ENCODE results near the gene INSR.
A peak's percentile ranks its signal among the peaks of the same experiment; 100 is the strongest.

The INSR gene

DNA sequence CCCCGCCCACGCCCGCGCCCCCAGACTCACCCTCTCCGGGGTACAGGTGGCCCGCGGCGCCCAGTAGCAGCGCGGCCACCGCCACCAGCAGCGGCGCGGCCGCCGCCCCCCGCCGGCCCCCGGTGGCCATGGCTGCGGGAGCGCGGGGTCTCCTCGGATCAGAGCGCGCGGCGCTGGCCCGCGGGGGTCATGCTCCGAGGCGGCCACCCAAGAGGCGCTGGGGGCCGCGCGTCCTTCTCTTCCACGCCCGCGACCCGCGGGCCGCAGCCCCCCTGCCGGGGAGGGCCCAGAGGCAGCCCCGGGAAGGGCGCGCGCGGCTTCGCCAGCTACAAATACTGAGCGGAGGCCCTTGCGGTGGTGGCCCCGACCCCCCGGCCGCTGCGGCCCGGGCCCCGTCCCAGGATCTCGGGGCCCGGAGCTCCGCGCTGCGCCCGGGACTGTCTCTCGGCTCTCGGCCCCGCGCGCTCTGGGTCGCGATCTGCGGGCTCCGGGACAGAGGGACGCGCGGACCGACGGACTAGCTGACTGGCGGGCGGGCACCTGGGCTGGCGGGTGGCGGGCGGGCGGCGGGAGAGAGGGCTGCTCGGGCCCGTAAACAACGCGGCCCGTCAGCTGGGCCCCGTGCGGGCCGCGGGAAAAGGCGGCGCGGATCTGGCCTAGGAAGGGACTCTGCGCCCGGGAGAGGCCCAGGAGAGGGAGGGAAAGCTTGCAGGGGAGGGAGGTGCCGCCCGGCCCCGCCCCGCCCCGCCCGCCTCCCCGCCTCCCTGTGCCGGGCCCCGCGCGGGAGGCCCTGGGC, at the start of gene INSR:
TSS of gene INSR (minus strand) at position 653 of the 796 bp plus-strand sequence. CDS start at position 130, 523 bp downstream.
- peak within 1 kb of the TSS; percentile 81 for H3K4me3 Mint-ChIP-seq
- no peaks in the 10 kb centered on the region for H3K9me3 Mint-ChIP-seq
- intact Hi-C loops (cut with micrococcal nuclease): loop anchor here (1.0 kb wide), 1 partner anchor 97 kb away; no protein-coding TSS in a partner anchor
- H3K27ac Mint-ChIP-seq: peak within 1 kb of the TSS; percentile 77
- peaks cover 5% of the 10 kb centered on the region for H3K27me3 Mint-ChIP-seq
- no peaks in the 10 kb centered on the region for H3K36me3 Mint-ChIP-seq (ENCODE audit: low read depth)
- peaks cover 33% of the 10 kb centered on the region for H3K4me1 Mint-ChIP-seq (ENCODE audit: low read depth)

DNA sequence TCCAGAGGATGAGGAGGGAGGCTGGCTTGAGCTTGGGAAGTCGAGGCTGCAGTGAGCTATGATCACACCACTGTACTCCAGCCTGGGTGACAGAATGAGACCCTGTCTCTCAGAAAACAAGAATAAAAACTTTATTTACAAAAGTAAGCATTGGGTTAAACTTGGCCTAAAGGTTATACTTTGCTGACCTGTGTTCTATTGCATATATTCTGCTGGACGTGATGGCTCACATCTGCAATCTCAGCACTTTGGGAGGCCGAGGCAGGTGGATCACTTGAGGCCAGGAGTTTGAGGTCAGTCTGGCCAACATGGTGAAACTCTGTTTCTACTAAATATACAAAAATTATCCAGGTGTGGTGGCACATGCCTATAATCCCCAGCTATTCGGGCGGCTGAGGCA, 47.9 kb upstream of the INSR start:
- no peak overlapping the region for H3K27ac Mint-ChIP-seq
- H3K4me3 Mint-ChIP-seq: no peak overlapping the region
- no peaks in the 10 kb centered on the region for H3K9me3 Mint-ChIP-seq
- H3K36me3 Mint-ChIP-seq (ENCODE audit: low read depth): no peaks in the 10 kb centered on the region
- peaks cover 12% of the 10 kb centered on the region for H3K27me3 Mint-ChIP-seq
- intact Hi-C loops (cut with micrococcal nuclease): no loop called here
- H3K4me1 Mint-ChIP-seq (ENCODE audit: low read depth): peaks cover 71% of the 10 kb centered on the region

DNA sequence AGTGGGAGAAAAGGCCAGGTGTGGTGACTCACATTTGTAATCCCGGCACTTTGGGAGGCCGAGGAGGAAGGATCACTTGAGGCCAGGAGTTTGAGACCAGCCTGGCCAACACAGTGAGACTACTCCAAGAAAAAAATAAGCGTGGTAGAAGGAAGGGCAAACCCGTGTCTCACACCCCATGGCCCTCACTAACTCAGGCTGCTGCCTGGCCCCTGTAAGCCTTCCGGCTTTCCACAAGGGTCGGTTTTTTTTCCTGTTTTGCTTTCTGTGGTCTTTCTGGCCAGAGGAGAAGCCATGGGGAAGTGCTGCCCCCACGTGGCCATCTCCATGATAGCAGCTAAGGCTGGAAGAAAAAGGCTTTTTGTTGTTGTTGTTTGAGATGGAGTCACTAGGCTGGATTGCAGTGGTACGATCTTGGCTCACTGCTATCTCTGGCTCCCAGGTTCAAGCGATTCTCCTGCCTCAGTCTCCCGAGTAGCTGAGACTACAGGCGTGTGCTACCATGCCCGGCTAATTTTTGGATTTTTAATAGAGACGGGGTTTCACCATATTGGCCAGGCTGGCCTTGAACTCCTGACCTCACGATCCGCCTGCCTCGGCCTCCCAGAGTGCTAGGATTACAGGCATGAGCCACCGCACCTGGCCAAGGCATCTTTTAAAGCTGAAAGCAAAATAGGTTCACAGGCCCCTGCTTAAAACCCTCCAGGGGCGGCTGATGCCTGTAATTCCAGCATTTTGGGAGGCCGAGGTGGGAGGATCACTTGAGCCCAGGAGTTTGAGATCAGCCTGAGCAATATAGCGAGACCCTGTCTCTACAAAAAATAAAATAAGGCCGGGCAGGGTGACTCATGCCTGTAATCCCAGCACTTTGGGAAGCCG, 47.0 kb upstream of the INSR start:
- H3K9me3 Mint-ChIP-seq: no peaks in the 10 kb centered on the region
- H3K27me3 Mint-ChIP-seq: peaks cover 17% of the 10 kb centered on the region
- intact Hi-C loops (cut with micrococcal nuclease): loop anchor here (1.0 kb wide), 2 partner anchors 192 to 239 kb away; no protein-coding TSS in a partner anchor
- H3K27ac Mint-ChIP-seq: no peak overlapping the region
- no peaks in the 10 kb centered on the region for H3K36me3 Mint-ChIP-seq (ENCODE audit: low read depth)
- H3K4me3 Mint-ChIP-seq: no peak overlapping the region
- H3K4me1 Mint-ChIP-seq (ENCODE audit: low read depth): peaks cover 74% of the 10 kb centered on the region

DNA sequence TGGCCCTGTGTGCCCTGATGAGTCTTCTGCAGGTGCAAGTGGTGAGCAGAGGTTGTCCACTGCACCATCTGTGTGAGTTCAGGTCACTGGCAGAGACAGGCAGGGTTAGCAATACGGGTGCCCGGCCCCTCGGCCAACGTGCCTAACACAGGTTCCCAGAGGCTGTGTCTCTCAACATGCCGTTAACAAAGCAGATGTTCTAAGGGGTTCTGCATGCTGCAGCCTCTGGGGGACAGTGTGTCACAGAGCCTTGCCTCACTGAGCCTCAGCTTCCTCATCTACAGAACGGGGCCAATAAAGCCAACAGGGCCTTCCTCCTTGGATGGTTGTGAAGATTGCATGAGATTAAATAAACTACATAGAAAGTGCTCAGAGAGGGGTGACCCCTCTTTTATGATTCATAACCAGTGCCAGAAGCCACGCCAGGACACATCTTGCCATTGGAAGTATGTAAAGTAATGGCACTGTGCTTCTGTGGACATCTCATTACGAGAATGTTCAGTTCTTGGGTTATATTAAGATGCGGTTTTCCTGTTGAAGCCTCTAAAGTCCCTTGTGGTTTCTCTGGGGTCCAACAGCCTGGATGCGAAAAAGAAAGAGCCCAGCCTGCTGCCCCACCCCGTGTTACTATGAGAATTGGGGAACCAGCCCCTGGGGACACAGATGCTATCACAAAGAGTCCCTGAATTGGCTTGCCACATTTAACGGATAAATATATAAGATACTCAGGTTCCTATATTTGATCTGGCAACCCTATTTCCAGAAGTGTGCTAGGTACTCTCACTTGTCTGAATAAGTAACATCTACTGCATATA, 43.4 kb upstream of the INSR start:
- H3K27me3 Mint-ChIP-seq: peaks cover 26% of the 10 kb centered on the region
- no peaks in the 10 kb centered on the region for H3K9me3 Mint-ChIP-seq
- intact Hi-C loops (cut with micrococcal nuclease): no loop called here
- H3K4me3 Mint-ChIP-seq: no peak overlapping the region
- H3K27ac Mint-ChIP-seq: peak overlapping the region; percentile 27
- H3K36me3 Mint-ChIP-seq (ENCODE audit: low read depth): no peaks in the 10 kb centered on the region
- H3K4me1 Mint-ChIP-seq (ENCODE audit: low read depth): peaks cover 59% of the 10 kb centered on the region

DNA sequence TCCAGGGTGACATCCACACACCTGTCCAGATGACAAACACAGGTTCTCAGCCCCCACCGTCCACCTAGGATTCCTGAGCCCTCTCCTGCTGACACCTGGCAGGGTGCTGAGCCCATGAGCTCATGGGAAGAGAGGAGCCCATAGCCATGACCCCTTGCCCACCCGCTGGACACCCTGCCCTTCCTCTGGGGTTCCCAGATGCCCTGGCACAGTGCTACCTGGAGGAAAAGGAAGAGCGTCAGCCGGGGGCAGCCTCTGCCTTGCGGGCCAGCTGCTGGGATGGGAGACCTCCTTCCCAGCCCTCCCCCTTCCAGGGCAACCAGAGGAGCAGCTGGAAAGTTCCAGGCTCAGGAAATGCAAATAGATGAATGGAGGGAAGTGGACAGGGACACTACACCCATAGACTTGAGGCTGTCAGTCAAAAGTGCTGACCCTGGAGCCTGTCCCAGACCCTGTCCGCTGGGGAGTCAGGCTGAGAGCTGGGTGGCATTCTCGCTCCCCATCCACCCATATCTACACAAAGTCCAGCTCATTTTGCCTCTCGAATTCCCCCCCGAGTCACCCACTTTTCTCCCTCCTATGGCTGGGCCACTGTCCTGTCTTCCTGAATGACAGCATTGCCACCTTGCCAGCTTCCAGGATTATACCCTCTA, 42.2 kb upstream of the INSR start:
- intact Hi-C loops (cut with micrococcal nuclease): no loop called here
- peaks cover 26% of the 10 kb centered on the region for H3K27me3 Mint-ChIP-seq
- no peak overlapping the region for H3K4me3 Mint-ChIP-seq
- no peaks in the 10 kb centered on the region for H3K36me3 Mint-ChIP-seq (ENCODE audit: low read depth)
- H3K27ac Mint-ChIP-seq: peak overlapping the region; percentile 27
- H3K4me1 Mint-ChIP-seq (ENCODE audit: low read depth): peaks cover 54% of the 10 kb centered on the region
- H3K9me3 Mint-ChIP-seq: no peaks in the 10 kb centered on the region

DNA sequence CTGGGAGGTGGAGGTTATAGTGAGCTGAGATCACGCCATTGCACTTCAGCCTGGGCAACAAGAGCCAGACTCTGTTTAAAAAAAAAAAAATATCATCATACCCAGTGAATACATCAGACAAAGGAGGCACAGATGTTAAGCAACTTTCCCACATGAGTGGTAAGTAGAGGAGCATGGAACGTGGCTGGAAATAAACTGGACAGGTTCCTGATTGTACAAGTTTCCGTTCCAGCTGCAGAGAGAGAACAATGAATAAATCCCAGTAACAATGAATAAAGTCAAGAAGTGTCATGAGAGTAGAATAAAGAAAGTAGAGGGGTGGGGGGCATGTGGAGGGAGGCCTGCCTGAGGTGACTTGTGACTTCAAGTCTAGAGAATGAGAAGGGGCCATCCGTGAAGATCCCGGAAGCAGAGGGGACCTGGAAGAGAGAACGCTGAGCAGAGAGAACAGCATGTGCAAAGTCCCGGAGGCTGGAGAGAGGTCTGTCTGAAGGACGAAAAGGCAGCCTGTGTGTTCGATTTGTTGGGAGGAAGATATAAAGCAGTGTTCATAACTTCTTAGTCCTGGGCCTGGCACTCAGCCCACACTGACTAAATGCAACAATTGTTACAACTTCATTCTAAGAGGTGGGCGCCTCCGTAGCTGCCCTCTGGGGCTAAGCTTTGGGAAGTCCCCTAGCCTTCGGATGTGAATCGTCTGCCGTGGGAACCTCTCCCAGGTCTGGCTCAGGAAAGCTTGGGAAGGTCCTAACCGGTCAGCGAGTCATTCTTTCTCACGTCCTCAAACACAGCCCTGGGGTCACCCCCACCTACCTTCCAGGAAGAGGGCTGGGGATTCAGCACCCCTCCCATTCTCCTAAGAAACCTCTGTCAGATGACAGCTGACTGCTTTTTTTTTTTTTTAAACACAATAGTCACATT, 39.2 kb upstream of the INSR start:
- intact Hi-C loops (cut with micrococcal nuclease): no loop called here
- no peak overlapping the region for H3K4me3 Mint-ChIP-seq
- peaks cover 34% of the 10 kb centered on the region for H3K4me1 Mint-ChIP-seq (ENCODE audit: low read depth)
- H3K27ac Mint-ChIP-seq: no peak overlapping the region
- peaks cover 16% of the 10 kb centered on the region for H3K27me3 Mint-ChIP-seq
- H3K36me3 Mint-ChIP-seq (ENCODE audit: low read depth): no peaks in the 10 kb centered on the region
- H3K9me3 Mint-ChIP-seq: no peaks in the 10 kb centered on the region

DNA sequence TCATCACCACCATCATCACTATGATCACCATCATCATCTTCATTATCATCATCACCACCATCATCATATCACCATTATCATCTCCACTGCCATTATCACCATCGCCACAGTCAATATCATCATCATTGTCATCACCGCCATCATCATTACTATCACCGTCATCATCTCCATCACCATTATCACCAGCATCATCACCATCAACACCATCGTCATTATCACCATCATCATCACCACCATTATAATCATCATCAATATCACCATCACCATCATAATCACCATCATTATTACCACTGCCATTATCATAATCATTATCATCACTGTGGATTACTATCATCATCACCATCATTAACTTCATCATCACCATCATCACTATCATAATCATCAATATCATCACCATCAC, 37.2 kb upstream of the INSR start:
- H3K27me3 Mint-ChIP-seq: peaks cover 9% of the 10 kb centered on the region
- H3K36me3 Mint-ChIP-seq (ENCODE audit: low read depth): no peaks in the 10 kb centered on the region
- no peak overlapping the region for H3K4me3 Mint-ChIP-seq
- H3K27ac Mint-ChIP-seq: no peak overlapping the region
- intact Hi-C loops (cut with micrococcal nuclease): no loop called here
- H3K4me1 Mint-ChIP-seq (ENCODE audit: low read depth): peaks cover 14% of the 10 kb centered on the region
- no peaks in the 10 kb centered on the region for H3K9me3 Mint-ChIP-seq

DNA sequence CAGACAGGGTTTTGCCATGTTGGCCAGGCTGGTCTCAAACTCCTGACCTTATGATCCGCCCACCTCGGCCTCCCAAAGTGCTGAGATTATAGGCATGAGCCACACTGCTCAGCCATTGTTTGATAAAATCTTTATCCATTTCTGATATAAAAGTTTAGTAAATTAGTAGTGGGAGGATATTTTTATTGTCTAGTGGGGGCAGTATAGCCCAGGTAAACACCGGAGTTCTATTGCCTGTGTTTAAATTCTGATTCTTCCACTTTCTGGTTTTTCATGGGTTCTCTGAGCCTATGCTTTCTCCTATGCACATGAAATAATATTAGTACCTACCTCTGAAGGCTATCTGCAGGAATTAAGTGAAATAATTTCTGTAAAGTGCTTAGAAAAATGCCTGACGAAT, 34.4 kb upstream of the INSR start:
- H3K4me3 Mint-ChIP-seq: no peak overlapping the region
- intact Hi-C loops (cut with micrococcal nuclease): no loop called here
- H3K27ac Mint-ChIP-seq: no peak overlapping the region
- no peaks in the 10 kb centered on the region for H3K36me3 Mint-ChIP-seq (ENCODE audit: low read depth)
- H3K9me3 Mint-ChIP-seq: peaks cover 9% of the 10 kb centered on the region
- H3K27me3 Mint-ChIP-seq: peaks cover 3% of the 10 kb centered on the region
- H3K4me1 Mint-ChIP-seq (ENCODE audit: low read depth): peaks cover 12% of the 10 kb centered on the region

DNA sequence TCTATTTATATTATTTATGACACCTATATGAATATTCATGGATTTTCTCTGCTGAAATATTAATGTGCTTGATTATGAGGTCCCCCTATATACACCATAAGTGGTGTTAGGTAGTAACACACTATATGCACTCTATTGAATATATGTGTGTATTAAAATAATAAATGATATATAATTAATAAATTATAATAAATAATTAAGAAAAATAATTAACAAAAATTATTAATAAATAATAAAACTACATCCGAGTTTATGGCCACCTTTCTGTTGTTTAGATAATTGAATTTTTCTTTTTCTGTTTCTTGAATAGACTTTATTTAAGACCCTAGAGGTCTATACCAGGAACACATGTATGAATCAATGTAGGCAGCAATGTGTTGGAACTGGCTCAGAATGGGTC, 33.6 kb upstream of the INSR start:
- intact Hi-C loops (cut with micrococcal nuclease): no loop called here
- peaks cover 5% of the 10 kb centered on the region for H3K4me1 Mint-ChIP-seq (ENCODE audit: low read depth)
- H3K36me3 Mint-ChIP-seq (ENCODE audit: low read depth): no peaks in the 10 kb centered on the region
- H3K27ac Mint-ChIP-seq: no peak overlapping the region
- H3K4me3 Mint-ChIP-seq: no peak overlapping the region
- H3K27me3 Mint-ChIP-seq: no peaks in the 10 kb centered on the region
- peaks cover 9% of the 10 kb centered on the region for H3K9me3 Mint-ChIP-seq

DNA sequence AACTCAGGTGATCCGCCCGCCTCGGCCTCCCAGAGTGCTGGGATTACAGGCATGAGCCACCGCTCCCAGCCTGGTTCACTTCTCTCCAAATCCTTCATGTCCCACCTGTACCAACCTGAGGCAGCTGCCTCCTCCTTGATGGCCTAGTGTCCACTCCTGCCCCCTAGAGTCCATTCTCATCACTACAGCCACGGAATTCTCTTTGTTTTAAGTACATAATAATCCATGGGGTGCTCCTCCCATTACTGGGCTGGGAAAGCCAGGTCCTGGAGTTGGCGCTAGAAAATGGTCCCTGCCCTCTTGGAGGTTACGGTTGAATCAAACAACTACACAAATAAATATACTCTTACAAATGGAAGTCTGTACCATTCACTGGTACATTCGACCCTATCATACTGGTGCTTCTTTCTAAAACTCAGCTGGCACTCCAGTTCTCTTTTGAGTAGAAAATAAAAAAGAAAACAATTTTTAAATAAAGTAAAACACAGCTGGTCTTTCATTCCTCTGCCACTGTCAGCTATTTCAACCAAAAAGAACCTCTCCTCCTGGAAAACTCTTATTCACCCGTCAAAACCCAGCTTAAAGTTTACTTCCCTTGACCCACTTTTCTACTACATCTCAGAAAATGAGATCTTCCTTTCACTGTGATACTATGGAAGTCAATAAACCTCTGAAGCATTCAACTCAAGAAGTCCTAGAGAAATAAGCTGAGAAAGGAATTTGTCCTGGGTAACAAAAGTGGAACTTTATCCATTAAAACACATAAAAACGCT, 32.1 kb upstream of the INSR start:
- Mint-ChIP-seq H3K36me3 (ENCODE audit: low read depth) (no peaks in the 10 kb centered on the region), H3K9me3 (peaks cover 9% of the 10 kb centered on the region), H3K27ac (no peak overlapping the region), H3K4me3 (no peak overlapping the region), H3K4me1 (ENCODE audit: low read depth) (peaks cover 5% of the 10 kb centered on the region), H3K27me3 (peaks cover under 1% of the 10 kb centered on the region)
- intact Hi-C loops (cut with micrococcal nuclease): no loop called here

DNA sequence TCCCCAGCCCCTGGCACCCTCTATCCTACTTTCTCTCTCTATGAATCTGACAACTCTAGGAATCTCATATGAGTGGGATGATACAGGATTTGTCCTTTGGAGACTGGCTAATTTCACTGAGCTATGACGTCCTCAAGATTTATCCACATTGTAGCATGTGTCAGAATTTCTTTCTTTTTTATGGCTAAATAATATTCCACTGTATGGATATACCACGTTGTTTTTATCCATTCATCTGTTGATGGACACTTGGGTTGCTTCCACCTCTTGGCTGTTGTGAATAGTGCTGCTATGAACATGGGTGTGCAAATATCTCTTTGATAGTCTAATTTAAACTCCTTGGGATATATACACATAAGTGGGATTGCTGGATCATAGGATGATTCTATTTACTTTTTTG, 24.0 kb upstream of the INSR start:
- no peak overlapping the region for H3K4me3 Mint-ChIP-seq
- intact Hi-C loops (cut with micrococcal nuclease): no loop called here
- H3K4me1 Mint-ChIP-seq (ENCODE audit: low read depth): no peaks in the 10 kb centered on the region

DNA sequence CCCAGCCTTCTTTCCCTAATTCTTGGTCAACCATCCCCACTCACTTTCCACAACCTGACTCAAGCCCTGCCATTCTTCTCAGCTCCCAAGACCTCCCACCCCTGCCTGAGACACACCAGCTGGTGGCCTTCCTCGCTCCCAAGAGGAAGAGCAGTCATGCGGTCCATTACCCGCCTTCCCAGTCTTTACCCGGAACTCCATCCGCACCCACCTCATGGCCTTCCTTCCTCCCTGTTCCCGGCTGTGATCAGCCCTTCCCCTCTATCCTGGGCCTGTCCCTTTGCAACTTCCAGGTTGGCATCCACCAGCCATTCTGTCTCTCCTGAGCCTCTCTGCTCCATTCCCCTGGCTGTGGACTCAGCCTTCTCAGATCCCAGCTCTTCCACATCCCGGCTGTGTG, 18.6 kb upstream of the INSR start:
- H3K4me3 Mint-ChIP-seq: no peak overlapping the region
- H3K27ac Mint-ChIP-seq: no peak overlapping the region
- H3K9me3 Mint-ChIP-seq: peaks cover under 1% of the 10 kb centered on the region

More for the DNA sequence above, 24.0 kb upstream of the INSR start:
- Mint-ChIP-seq H3K27me3 (peaks cover 3% of the 10 kb centered on the region), H3K27ac (no peak overlapping the region), H3K36me3 (ENCODE audit: low read depth) (no peaks in the 10 kb centered on the region), H3K9me3 (peaks cover 7% of the 10 kb centered on the region)

More for the DNA sequence above, 18.6 kb upstream of the INSR start:
- peaks cover 2% of the 10 kb centered on the region for H3K27me3 Mint-ChIP-seq
- intact Hi-C loops (cut with micrococcal nuclease): no loop called here
- H3K4me1 Mint-ChIP-seq (ENCODE audit: low read depth): no peaks in the 10 kb centered on the region
- H3K36me3 Mint-ChIP-seq (ENCODE audit: low read depth): no peaks in the 10 kb centered on the region
